DND-41 (cell line): ENCODE results near the gene FBXO15.

Experiments used
- ATAC-seq: fragments of 200-7000 bp; cut with Tn5 transposase; 3 replicates; pipeline ENCODE4 v1.9.1; 2021; ENCODE audit warnings: low read depth; ENCODE audit not compliant: insufficient read depth
- DNase-seq: peaks from one replicate; pipeline ENCODE4 v3.0.0-alpha.2; 2020
- H2AFZ ChIP-seq: 2 replicates; pipeline ENCODE4 v1.6.0; 2012; ENCODE audit warnings: low read depth, low read length
- H3K27ac ChIP-seq: 2 replicates; pipeline ENCODE4 v1.5.1; 2012; ENCODE audit warnings: low read length, inconsistent platforms
- H3K27me3 ChIP-seq: fragments of 200-600 bp; sonication (generic); 2 replicates; pipeline ENCODE4 v1.6.0; 2012; ENCODE audit warnings: low read length, mild to moderate bottlenecking, inconsistent platforms; ENCODE audit not compliant: insufficient read depth, poor library complexity
- H3K36me3 ChIP-seq: 2 replicates; pipeline ENCODE4 v1.5.1; 2012; ENCODE audit warnings: low read length, inconsistent platforms; ENCODE audit not compliant: insufficient read depth
- H3K4me1 ChIP-seq: 2 replicates; pipeline ENCODE4 v1.5.1; 2012; ENCODE audit warnings: mild to moderate bottlenecking, low read length; ENCODE audit not compliant: insufficient read depth
- H3K4me2 ChIP-seq: 2 replicates; pipeline ENCODE4 v1.6.0; 2012; ENCODE audit warnings: mild to moderate bottlenecking, moderate library complexity, low read length, inconsistent platforms; ENCODE audit not compliant: insufficient read depth
- H3K4me3 ChIP-seq, 2 experiments: fragments of 200-600 bp in 1 of 2; shearing (Covaris generic) in 1 of 2; 2 replicates each; pipeline ENCODE4 v1.5.1; 2012 to 2016; ENCODE audit warnings: inconsistent platforms in 2 of 2, low read length in 2 of 2, mild to moderate bottlenecking in 2 of 2, low read depth in 1 of 2, moderate library complexity in 1 of 2
- H3K79me2 ChIP-seq: 2 replicates; pipeline ENCODE4 v1.6.0; 2012; ENCODE audit warnings: low read length, inconsistent platforms; ENCODE audit not compliant: insufficient read depth
- H3K9ac ChIP-seq: 2 replicates; pipeline ENCODE4 v1.6.0; 2012; ENCODE audit warnings: low read depth, mild to moderate bottlenecking, inconsistent platforms, low read length, moderate library complexity
- H3K9me3 ChIP-seq: 2 replicates; pipeline ENCODE4 v1.5.1; 2012; ENCODE audit warnings: low read length, moderate library complexity, mild to moderate bottlenecking, inconsistent platforms; ENCODE audit not compliant: insufficient read depth, severe bottlenecking
- H4K20me1 ChIP-seq: 2 replicates; pipeline ENCODE4 v1.6.0; 2012; ENCODE audit warnings: low read length; ENCODE audit not compliant: insufficient read depth
- EZH2 ChIP-seq: IDR thresholded peaks from 3 replicates; pipeline ENCODE4 v1.6.1; 2012; ENCODE audit warnings: borderline replicate concordance, low read depth, mild to moderate bottlenecking, moderate library complexity, low read length, inconsistent platforms; ENCODE audit not compliant: severe bottlenecking
- TF ChIP-seq, protein P1 (sequence below): IDR thresholded peaks from 2 replicates; pipeline ENCODE4 v1.5.1; 2012; ENCODE audit warnings: borderline replicate concordance, low read length, moderate library complexity, mild to moderate bottlenecking; ENCODE audit not compliant: poor library complexity, severe bottlenecking; ENCODE audit errors: extremely low read depth

FBXO15 gene

GRCh38 chr18:74073957-74074667 lies 73.5 kb downstream of the FBXO15 start:
- DNase-seq, result no peak
- TF ChIP-seq EZH2, result no peak
- TF ChIP-seq, protein P1, sequence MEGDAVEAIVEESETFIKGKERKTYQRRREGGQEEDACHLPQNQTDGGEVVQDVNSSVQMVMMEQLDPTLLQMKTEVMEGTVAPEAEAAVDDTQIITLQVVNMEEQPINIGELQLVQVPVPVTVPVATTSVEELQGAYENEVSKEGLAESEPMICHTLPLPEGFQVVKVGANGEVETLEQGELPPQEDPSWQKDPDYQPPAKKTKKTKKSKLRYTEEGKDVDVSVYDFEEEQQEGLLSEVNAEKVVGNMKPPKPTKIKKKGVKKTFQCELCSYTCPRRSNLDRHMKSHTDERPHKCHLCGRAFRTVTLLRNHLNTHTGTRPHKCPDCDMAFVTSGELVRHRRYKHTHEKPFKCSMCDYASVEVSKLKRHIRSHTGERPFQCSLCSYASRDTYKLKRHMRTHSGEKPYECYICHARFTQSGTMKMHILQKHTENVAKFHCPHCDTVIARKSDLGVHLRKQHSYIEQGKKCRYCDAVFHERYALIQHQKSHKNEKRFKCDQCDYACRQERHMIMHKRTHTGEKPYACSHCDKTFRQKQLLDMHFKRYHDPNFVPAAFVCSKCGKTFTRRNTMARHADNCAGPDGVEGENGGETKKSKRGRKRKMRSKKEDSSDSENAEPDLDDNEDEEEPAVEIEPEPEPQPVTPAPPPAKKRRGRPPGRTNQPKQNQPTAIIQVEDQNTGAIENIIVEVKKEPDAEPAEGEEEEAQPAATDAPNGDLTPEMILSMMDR, result no peak
- H3K79me2 ChIP-seq, result no peaks in the 10 kb centered on the region
- H3K27ac ChIP-seq, result no peak overlapping the region
- ATAC-seq, result peak; percentile 24; the same call in 1 of the 3 replicates
- H3K4me2 ChIP-seq, result no peak overlapping the region
- H3K27me3 ChIP-seq, result no peaks in the 10 kb centered on the region
- no peak overlapping the region for H3K9ac ChIP-seq
- no peak overlapping the region for H3K4me3 ChIP-seq
- H3K9me3 ChIP-seq, result no peaks in the 10 kb centered on the region
- no peaks in the 10 kb centered on the region for H3K4me1 ChIP-seq
- H3K36me3 ChIP-seq, result no peaks in the 10 kb centered on the region
- H2AFZ ChIP-seq, result no peak overlapping the region
- no peaks in the 10 kb centered on the region for H4K20me1 ChIP-seq

DNA sequence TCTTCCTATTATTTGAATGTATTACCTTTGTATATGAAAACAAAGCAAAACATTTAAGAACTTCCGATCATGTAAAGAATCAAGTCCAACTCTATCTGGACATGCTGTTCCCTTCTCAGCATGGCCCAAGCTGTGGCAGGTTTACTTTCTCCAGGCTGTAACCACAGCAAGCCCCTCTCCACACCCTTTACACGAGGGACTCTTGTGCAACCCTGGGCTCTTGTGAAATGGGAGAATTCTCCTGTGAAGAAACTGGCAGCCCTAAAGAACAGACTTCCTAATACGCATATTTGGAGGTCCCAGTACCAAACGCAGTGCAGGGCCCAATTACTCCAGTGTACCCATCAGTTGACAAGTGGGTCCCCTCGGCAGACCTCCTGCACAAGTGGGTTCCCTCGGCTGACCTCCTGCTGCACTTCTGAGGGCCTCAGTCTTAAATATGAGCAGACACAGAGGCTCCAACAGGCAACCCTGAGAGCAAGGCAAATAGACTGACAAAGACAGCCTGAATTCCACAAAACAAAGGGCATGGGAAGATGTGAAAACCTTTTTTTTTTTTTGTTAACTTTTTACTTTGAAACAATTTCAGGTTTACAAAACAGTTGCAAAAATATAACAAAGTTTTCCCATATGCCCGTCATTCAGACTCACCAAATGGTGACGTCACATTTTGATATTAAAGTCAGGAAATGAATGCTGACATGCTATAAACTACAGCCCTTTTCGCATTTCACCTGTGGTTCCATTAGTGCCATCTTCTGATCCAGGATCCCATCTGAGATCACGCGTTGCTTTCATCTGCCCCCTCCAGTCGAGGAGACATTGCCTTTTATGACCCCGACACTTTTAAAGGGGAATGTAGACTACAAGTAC lies 78.2 kb downstream of the FBXO15 start:
- Histone ChIP-seq H3K9ac (no peak overlapping the region), H3K27ac (no peak overlapping the region), H3K4me2 (no peak overlapping the region), H4K20me1 (no peaks in the 10 kb centered on the region), H2AFZ (no peak overlapping the region), H3K79me2 (no peaks in the 10 kb centered on the region), H3K36me3 (no peaks in the 10 kb centered on the region), H3K4me3 (no peak overlapping the region), H3K27me3 (no peaks in the 10 kb centered on the region), H3K4me1 (peaks cover 7% of the 10 kb centered on the region), H3K9me3 (no peaks in the 10 kb centered on the region)
- DNase-seq (no peak), ATAC-seq (no peak)
- no peak for TF ChIP-seq EZH2
- TF ChIP-seq, protein P1, result no peak

- Histone ChIP-seq H3K4me2 (no peak overlapping the region), H3K36me3 (no peaks in the 10 kb centered on the region), H3K9me3 (no peaks in the 10 kb centered on the region), H2AFZ (no peak overlapping the region), H4K20me1 (no peaks in the 10 kb centered on the region), H3K4me3 (no peak overlapping the region), H3K9ac (no peak overlapping the region), H3K79me2 (no peaks in the 10 kb centered on the region), H3K27ac (no peak overlapping the region), H3K4me1 (peaks cover 14% of the 10 kb centered on the region), H3K27me3 (no peaks in the 10 kb centered on the region)
- ATAC-seq (no peak), DNase-seq (no peak)
- TF ChIP-seq EZH2, result no peak
- TF ChIP-seq, protein P1, result no peak
These were observed 79.3 kb downstream of the FBXO15 start for GRCh38 chr18:74068296-74068695.
